GM23248 (cell line): ENCODE results near the gene HOOK1.

Source experiments
- EZH2 ChIP-seq: fragments of 200-600 bp; sonication (generic); IDR thresholded peaks from 2 replicates; pipeline ENCODE4 v1.6.1; 2018; ENCODE audit warnings: antibody characterized with exemption, mild to moderate bottlenecking; ENCODE audit not compliant: insufficient read depth, poor library complexity, severe bottlenecking
- EZH2phosphoT487 ChIP-seq: fragments of 200-600 bp; sonication (generic); IDR thresholded peaks from 2 replicates; pipeline ENCODE4 v1.6.1; 2018; ENCODE audit warnings: antibody characterized with exemption, moderate library complexity, mild to moderate bottlenecking, low read depth; ENCODE audit not compliant: insufficient read depth

- TF ChIP-seq EZH2phosphoT487 = no peak
- peak; percentile 85 for TF ChIP-seq EZH2
Observed at GRCh38 chr1:59814901-59815825, at the start of gene HOOK1.
